ENCODE measurements around the gene CFTR. TPM values are rescaled to one million over a fixed set of nuclear protein-coding genes. Genes with fewer than 3 reads are reported as not detected.

CFTR gene
- total RNA-seq, 1 donor, result 0.43 TPM

GRCh38 chr7:117645481-117646165 lies 165.8 kb downstream of the CFTR start:
- no peak for TF ChIP-seq CTCF (IDR thresholded peaks at IDR 0.05; ENCODE audit: insufficient read depth, low read depth, low read length)
- peak; percentile 76 for DNase-seq (ENCODE audit: low read depth)
- H3K4me3 ChIP-seq (ENCODE audit: low read depth, low read length), result no peak overlapping the region

- no peak overlapping the region for H3K4me3 ChIP-seq (ENCODE audit: low read depth, low read length)
- TF ChIP-seq CTCF (IDR thresholded peaks at IDR 0.05; ENCODE audit: insufficient read depth, low read depth, low read length), result no peak
- DNase-seq (ENCODE audit: low read depth), result no peak
Observed at GRCh38 chr7:117648203-117648866, 168.5 kb downstream of the CFTR start.

- H3K4me3 ChIP-seq (ENCODE audit: low read depth, low read length), result no peak overlapping the region
- TF ChIP-seq CTCF (IDR thresholded peaks at IDR 0.05; ENCODE audit: insufficient read depth, low read depth, low read length), result no peak
- no peak for DNase-seq (ENCODE audit: low read depth)
Observed at GRCh38 chr7:117652943-117653680, 173.3 kb downstream of the CFTR start.

GRCh38 chr7:117654780-117655179 lies 175.0 kb downstream of the CFTR start:
- no peak for DNase-seq (ENCODE audit: low read depth)
- no peak overlapping the region for H3K4me3 ChIP-seq (ENCODE audit: low read depth, low read length)
- no peak for TF ChIP-seq CTCF (IDR thresholded peaks at IDR 0.05; ENCODE audit: insufficient read depth, low read depth, low read length)

- no peak for DNase-seq (ENCODE audit: low read depth)
- H3K4me3 ChIP-seq (ENCODE audit: low read depth, low read length), result no peak overlapping the region
- no peak for TF ChIP-seq CTCF (IDR thresholded peaks at IDR 0.05; ENCODE audit: insufficient read depth, low read depth, low read length)
Observed at GRCh38 chr7:117656806-117657205, 177.0 kb downstream of the CFTR start.

GRCh38 chr7:117659531-117660011 lies 179.7 kb downstream of the CFTR start:
- H3K4me3 ChIP-seq (ENCODE audit: low read depth, low read length), result no peak overlapping the region
- DNase-seq (ENCODE audit: low read depth), result peak; percentile 55
- TF ChIP-seq CTCF (IDR thresholded peaks at IDR 0.05; ENCODE audit: insufficient read depth, low read depth, low read length), result no peak

Data from fibroblast of villous mesenchyme (primary cell).